HL-60/S4 treated with retinoic acid at 250 ng/mL for 4 days and 3 days (cell line): ENCODE measurements around the gene MYBPC2.

ENCODE experiments used
- in situ Hi-C: fragments of 300-500 bp; cut with MboI; formaldehyde crosslinking; loops from 2 replicates; pipeline ENCODE4 v1.7.0; 2022; ENCODE audit warnings: low sequenced_read_pairs

The MYBPC2 gene

DNA sequence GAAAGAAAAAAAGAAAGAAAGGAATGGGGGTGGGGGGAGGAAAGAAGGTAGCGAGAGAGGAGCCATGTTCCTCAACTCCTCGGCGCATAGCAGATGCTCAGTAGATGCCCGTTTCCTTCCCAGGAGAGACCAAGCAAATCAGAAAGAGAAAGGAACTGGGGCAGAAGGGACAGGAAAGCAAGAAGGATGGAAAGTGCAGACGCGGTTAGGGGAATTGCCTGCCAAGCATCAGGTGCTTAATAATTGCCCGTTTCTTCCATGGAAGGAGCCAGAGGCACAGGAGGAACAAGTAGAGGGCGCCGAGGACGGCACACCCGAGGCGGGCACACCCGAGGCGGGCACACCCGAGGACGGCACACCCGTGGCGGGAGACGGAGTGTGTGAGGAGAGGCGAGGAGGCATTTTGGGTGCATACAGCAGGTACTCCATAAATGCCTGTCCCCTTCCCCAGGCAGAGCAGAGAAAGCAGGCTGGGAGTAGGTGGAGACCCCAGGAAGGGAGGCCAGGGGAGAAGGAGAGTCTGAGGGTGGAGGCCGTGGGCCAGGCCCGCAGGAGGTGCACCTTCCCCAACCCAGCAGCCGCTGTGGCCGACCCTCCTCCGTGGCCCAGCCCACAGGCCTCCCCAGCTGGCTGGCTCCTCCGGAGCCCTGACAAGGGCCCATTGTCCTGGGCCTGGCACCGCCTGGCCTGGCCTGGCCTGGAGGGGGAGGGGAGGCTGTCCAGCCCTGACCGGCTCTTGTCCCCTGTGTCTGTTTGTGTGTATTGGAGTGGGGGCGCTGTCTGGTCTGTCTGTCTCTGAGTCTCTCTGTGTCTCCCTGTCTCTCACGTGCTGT lies 63.7 kb downstream of the MYBPC2 start:
- in situ Hi-C loops, result no loop called here

DNA sequence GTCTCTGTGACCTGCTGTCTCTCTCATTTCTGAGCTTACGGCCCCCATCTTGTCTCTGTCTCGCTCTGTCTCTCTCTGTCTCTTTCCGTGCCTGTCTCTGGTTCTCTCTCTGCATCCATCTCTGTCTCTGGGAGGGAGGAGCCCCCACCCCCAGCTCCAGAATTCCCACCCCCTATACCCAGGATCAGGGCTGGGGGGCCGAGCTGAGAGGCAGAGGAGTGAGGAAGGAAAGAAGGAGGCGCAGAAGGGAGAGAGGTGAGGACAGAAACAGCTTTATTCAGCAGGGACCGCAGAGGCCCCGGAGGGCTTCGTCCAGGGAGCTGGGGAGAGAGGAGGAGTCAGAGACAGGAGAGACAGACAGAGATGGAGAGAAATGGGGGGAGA lies 64.3 kb downstream of the MYBPC2 start:
- in situ Hi-C loops, result no loop called here

DNA sequence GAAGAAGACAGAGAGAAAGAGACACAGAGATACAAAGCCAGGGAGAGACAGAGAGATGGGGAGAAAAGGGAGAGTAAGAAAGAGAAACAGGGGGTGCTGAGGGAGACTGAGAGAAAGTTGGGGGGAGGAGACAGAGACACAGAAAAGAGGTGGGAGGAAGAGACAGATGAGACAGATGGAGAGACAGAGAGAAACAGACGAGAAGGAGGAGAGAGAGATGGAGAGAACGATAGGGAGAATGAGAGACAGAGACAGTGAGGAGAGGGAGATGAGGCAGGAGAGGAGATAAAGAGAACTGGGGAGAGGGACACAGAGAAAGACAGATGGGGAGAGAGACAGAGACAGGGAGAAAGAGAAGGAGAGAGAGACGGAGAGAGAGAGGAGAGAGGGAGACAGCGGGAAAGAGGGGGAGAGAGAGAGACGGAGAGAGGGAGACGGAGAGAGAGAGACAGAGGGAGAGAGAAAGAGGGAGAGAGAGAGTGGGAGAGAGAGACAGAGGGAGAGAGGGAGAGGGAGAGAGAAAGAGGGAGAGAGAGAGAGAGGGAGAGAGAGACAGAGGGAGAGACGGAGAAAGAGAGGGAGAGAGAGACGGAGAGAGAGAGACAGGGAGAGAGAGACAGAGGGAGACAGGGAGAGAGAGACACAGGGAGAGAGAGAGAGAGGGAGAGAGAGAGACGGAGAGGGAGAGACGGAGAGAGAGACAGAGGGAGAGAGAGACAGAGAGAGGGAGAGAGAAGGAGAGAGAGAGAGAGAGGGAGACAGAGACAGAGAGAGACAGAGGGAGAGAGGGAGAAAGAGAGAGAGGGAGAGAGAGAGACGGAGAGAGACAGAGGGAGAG lies 65.7 kb downstream of the MYBPC2 start:
- in situ Hi-C loops, result no loop called here

DNA sequence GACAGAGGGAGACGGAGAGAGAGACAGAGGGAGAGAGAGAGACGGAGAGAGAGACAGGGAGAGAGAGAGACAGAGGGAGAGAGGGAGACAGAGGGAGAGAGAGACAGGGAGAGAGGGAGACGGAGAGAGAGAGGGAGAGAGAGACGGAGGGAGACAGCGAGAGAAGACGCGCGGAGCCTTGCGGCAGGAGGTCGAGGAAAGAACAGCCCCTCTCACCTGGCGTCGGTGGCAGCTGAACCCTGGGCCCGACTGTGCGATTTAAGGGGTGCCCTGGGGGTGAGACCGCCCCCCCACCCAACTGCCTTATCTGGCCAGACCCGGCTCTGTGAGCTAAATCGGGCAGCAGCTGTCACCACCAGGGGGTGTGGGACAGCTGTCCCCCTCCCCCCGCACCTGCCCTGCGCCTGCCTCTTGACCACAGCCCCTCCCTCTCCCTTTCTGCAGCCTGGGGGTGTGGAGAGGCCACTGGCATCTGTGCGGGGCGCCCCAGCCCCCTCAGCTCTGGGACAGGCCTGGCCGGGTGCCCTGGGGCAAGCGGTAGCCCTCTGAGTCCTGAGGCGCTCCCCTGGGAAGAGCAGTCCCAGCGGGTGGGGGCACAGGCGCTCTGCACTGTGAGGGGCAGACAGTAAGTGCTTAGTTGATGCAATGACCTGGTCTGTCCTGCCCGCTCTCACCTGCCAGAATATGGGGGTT lies 67.5 kb downstream of the MYBPC2 start:
- in situ Hi-C loops, result no loop called here

DNA sequence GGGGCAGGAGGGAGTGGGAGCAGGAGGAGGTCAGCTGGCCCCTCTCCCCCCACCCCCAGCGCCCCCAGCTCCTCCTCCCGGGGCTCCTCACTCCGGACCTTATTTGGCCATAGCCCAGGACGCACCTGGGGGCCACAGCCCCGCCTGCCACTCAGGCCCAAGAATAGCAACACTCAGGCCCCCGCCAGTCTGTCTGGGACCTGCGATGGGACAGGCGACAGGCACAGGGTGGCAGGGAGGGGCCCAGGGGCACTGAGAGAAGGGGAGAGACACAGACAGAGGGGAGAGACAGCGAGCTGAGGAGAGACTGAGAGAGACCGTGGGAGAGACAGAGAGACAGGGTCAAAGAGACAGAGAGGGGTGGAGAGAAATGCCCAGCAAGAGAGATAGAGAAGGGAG lies 68.1 kb downstream of the MYBPC2 start:
- in situ Hi-C loops, result no loop called here

DNA sequence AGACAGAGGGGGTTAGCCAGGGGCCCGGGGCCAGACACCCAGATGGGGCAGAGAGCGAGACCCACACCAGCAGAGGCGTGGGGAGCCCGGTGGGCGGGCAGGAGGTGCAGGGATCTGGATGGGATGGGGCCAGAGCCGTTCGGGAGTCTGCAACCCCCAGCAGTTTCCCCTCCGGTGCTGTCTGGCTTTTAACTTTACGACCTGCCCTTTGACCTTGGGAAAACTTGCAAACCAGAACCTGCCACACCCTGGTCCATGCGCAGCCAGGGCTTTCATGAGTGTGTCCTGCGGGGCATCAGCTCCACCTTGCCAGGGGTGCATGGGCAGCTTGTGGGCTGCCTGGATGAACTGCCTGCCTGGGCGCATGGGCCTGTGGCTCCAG lies 68.5 kb downstream of the MYBPC2 start:
- in situ Hi-C loops, result no loop called here

DNA sequence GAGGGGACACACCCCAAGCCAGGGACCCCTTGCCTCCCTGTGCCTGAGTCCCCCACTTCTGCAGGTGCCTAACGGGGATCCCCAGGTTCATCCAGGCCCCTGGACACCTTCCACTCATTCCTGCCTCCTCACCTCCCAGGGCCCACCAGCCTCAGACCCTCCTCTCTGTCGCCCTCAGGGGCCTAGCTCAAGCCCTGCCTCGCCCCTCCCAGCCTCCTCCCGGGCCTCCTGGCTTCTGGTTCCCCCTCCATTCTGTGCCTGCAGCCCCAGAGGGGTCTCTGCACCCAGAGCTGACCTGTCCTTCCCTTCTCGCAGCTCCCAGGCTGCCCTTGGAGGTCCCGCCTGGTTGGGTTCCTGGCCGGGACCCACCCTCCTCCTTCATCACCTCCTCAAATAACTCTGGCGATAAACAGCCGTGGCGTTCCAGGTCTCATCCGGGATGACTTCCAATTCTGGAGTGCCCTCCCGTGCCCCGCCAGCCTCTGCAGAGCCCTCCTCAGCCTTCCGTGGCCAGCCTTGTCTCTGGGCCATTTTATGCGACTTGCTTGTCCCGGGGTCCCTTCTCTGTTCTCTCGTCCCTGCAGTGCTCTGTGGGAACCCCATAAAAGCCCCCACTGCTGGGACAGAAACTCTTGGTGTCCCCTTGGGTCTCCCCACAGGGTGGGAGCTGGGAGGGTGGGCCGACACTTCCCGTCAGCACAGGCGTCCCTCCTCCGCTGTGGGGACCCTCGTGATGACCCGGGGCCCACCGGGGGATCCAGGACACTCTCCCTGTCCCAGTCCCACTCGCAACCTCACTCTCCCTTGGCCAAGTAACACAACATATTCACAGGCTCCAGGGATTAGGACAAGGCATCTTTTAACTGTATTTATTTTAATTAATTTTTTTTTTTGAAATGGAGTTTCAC lies 69.1 kb downstream of the MYBPC2 start:
- in situ Hi-C loops, result no loop called here

DNA sequence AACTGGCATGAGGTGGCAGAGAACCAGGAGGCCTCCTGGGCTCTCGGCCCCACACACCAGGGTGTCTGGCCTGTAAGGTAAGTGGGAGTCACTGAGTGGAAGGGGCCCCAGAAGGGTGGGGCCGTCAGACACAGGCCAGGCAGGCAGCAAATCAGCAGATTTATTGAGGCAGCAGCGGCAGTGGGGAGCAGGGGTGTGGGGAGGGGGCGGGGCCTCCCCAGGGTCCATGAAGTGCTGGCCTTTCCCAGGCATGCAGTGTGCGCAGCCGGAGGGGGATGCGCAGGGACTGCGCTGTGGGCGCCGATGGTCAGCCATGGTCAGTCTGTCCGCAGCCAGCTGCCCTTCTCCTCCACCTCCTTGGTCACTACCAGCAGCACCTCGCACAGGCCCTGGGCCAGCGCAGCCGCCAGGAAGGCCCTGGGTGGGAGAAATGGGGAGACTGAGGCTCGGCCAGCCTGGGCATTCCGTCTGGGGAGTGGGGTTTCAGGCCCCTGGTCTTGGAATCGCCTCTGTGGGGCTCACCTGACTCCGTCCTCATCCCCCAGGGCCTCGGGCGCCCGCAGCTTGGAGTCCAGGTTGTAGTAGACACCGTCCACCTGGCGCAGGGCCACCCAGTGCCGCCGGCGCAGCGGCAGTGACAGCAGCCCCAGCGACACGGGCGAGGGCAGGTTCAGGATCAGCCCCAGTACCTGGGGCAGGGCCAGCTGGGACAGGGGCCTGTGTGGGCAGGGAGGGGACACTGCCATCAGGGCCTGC lies 73.3 kb downstream of the MYBPC2 start:
- in situ Hi-C loops, result no loop called here

DNA sequence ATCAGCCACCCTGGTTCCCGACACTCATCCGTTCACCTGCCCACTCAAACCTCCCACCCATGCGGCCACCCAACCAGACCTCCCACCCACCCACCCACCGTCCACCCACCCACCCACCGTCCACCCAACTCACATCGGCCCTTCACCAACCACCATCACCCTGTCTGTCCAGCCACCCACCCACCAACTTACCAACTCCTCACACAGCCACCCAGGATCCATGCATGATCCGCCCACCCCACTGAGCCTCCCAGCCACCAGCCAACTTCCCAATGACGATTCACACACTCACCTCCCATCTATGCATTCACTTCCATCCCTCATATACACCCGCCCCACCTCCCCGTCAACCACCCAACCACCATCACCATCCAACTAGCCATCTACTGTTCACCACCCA lies 74.0 kb downstream of the MYBPC2 start:
- in situ Hi-C loops, result no loop called here

DNA sequence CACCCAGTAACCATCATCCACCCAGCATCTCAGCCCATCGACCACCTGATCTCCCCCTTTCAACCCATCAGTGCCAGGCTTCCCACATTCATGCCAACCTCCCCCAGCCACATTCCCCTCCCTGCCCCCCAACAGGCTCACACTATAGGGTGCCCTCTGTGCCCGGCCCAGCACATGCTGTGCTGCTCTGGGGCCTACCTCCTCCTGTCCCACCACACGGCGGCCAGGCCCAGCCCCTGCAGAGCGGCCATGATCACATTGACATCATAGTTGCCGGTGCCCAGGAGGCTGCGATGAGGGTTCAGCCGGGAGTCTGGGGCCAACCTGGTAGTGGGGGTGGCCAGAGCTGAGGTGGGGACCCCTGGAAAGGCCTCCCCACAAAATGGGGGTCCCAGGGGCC lies 74.7 kb downstream of the MYBPC2 start:
- in situ Hi-C loops, result no loop called here

DNA sequence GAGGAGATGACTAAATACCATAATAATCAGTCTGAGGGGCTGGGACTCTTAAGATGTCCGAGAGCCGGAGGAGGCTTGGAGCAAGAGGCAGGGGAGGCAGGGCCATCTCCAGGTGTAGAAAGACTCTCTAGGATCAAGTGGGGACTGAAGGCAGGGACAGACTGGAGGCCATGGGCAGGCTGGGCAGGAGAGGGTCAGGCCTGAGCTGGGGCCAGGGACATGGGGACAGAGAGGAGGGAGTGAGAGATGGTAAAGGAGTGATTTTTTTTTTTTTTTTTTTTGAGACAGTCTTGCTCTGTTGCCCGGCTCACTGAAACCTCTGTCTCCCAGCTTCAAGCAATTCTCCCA lies 76.1 kb downstream of the MYBPC2 start:
- in situ Hi-C loops, result no loop called here

DNA sequence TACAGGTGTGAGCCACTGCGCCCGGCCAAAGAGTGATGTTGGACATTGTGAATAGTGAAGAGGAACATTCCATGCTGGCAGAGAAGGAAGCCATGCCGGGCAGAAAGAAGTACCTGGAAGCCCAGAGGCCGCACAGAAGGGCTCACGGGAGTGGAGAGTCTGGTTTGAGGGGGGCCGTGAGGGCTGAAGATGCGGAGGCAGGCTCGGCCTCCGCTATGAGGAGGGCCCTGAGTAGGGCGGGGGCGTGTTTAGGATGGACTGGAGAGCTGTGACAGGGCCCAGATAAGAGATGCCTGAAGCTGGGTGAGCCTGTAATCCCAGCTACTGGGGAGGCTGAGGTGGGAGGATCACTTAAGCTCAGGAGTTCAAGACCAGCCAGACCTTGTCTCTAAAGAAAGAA lies 76.7 kb downstream of the MYBPC2 start:
- in situ Hi-C loops, result no loop called here

DNA sequence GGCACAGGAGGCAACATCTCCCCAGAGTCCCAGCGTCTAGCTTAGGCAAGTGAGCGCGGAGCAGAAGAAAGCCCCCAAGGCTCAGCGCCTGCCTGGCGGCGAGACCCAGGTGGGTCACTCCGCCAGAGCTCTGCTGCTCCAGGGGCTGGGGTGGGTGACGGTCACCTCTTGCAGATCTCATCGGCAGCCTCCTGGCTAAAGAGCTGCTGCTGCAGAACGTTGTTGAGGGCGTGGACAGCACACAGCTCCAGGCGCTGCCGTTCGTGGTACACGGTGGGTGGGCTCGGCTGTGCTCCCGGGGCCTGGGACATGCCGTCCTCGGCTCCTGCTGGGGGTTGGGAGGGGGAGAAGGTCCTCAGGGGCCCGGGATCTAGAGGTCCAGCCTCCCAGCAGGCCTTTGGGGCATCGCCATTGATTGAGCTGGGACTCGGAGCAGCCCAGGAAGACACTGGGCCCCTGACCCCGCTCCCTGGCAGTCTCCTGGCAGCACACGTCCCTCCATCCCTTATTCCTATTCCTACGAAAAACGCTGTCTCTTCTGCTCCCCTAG lies 77.5 kb downstream of the MYBPC2 start:
- in situ Hi-C loops, result no loop called here

DNA sequence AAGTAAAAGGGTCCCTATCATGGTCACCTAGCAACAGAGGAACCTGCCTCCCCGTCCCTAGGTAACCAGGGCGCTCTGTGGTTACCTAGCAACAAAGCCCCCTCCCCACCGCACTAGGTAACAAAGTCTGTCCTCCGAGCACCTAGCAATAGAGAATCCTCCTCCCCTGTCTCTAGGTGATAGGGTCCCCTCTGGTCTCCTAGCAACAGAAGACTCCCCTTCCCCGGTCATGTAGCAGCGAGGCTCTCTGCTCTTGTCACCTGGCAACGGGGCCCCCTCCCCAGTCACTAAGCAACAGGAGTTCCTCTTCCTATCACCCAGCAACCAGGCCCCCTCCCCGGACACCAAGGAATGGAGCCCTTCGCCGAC lies 78.0 kb downstream of the MYBPC2 start:
- in situ Hi-C loops, result no loop called here

DNA sequence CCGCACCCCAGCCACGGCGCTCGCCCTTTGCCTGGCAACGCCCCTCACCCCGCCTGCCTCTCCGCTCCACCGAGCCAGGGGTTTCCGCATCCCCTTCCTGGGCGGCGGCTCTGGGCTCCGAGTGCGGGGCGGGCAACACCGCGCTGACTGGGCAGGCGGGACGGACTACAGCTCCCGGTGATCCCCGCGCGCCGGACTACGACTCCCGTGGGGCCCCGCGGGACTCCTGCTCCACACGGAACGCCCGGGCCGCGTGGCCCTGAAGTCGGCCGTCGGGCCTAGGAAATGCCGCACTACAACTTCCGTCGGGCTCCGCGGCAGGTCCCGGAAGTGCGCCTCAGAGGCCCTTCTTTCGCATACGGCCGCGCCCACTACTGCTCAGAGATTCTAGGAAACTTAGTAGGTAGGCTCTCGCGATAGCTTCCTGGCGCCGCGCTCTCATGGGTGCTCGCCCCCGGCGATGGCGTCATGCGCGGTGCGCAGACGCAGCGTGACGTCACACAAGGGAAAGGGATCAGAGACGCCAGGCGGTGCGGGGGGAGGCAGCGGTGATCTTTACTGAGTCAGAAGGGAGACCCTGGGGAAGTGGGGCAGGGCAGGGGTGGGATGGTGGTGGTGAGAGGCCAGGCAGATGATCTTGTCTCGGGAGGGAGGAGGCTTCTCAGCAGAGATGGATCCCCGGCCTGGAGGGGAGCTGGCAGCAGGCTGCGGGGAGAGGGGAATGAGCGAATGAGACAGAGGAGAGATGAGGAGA lies 78.6 kb downstream of the MYBPC2 start, which contains the start of gene JOSD2:
JOSD2 (minus strand) TSS at position 123 of the 754 bp plus-strand sequence. CDS start 760 bp downstream, outside the sequence.
- in situ Hi-C loops, result no loop called here

DNA sequence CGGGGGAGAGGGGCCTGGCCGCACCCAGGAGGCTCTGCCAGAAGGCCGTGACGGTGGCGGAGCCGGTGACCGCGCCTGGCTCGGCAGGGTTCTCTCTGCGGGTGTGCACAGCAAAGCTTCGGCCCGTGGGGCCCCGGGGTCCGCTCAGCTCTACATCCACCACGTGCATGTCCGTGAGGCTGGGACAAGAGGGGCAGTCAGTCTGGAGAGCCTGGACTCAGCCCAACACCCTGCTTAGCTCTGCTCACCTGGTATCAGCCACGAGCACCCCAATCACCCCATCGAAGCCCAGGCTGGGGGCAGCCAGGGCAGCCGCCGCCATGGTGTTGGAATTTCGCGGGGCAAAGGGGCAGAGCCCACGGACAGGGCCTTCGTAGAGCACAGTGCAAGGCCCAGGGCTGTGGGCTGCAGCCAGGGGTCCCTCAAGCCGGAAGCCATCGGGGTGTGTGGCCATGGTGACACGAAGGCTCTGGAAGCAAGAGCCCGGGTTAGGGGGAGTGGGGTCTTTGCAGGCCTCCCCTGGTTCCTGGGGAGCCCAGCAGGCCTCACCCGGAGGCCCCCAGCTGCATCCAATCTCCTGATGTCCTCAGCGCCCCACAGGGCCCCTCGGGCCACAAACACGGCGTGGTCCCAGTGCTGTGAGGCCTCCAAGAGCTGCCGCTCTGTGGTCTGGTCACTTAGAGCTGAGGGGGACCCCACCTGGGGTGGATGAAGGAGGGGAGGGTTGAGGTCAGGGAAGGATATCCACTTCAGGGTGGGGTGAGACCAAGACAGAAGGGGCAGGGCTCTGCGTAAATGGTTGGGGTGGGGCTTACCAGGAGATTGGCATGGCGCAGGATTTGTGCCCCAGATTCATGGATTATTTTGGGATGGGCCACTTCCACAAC lies 79.7 kb downstream of the MYBPC2 start:
- in situ Hi-C loops, result no loop called here

DNA sequence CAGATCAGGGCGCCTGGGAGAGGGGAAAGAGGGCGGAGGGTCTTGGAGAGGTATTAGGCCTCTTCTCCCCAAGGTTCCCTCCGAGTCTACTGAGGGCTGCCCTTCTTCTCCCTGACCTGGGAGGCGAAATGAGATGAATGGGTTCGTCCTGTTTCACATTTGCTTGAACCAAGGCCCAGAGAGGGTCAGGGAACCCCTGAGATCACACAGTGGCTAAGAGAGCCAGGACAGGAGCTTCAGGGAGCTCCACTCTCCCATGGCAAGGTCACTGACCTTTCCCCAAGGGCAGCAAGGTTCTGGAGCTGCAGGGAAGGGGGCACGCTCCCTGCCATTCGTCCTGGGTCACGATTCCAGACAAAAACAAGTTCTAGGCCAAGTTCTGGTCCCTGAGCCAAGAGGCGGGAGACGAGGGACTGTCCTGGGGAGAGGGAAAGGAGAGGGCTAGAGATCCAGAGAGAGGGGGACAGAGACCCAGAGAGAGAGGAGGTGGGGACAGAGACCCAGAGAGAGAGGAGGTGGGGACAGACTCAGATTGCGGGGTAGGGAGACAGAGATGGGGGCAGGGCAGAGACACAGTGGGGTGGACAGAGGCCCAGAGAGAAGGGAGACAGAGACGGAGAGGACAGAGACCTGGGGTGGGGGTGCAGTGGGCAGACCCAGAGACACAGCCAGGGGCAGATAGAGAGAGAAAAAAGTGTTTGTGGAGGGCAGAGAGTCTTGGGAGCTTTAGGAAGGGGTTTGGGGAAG lies 80.5 kb downstream of the MYBPC2 start:
- in situ Hi-C loops, result no loop called here
